Keratinocyte (primary cell): ENCODE data around the gene CDKAL1. TPM values are rescaled to one million over a fixed set of nuclear protein-coding genes. Genes with fewer than 3 reads are reported as not detected.

ENCODE experiments used
- DNase-seq: peaks from one replicate; pipeline ENCODE4 v3.0.0-alpha.2; 2011; ENCODE audit warnings: low read depth, missing footprints, low spot score
- FAIRE-seq: peaks from 2 replicates; lab custom pipeline; 2011; peaks lifted over from hg19 to GRCh38; lab: Jason Lieb, UNC
- H2AFZ ChIP-seq: 2 replicates; pipeline ENCODE4 v1.6.0; 2012; ENCODE audit warnings: low read length, control low read depth, inconsistent platforms; ENCODE audit not compliant: control insufficient read depth
- H3K27ac ChIP-seq: 2 replicates; pipeline ENCODE4 v1.5.1; 2011; ENCODE audit warnings: low read length; ENCODE audit not compliant: control insufficient read depth, insufficient read depth
- H3K27me3 ChIP-seq: 3 replicates; pipeline ENCODE4 v1.6.0; 2011; ENCODE audit warnings: low read length; ENCODE audit not compliant: control insufficient read depth, insufficient read depth; ENCODE audit errors: extremely low read depth
- H3K36me3 ChIP-seq, 2 experiments: 2 replicates in 1 of 2; 3 replicates in 1 of 2; pipeline ENCODE4 v1.5.1; 2011; ENCODE audit warnings: low read length in 2 of 2, mild to moderate bottlenecking in 1 of 2; ENCODE audit not compliant: control insufficient read depth in 2 of 2, insufficient read depth in 2 of 2; ENCODE audit errors: extremely low read depth in 1 of 2
- H3K4me1 ChIP-seq: 3 replicates; pipeline ENCODE4 v1.5.1; 2011; ENCODE audit warnings: low read length; ENCODE audit not compliant: control insufficient read depth, insufficient read depth; ENCODE audit errors: extremely low read depth
- H3K4me2 ChIP-seq: 3 replicates; pipeline ENCODE4 v1.6.0; 2011; ENCODE audit warnings: low read depth, low read length; ENCODE audit not compliant: control insufficient read depth, insufficient read depth; ENCODE audit errors: extremely low read depth
- H3K4me3 ChIP-seq, 3 experiments: fragments of 200-600 bp in 1 of 3; sonication (generic) in 1 of 3; 2 replicates in 2 of 3; 3 replicates in 1 of 3; pipeline ENCODE4 v1.5.1; 2011 to 2016; ENCODE audit warnings: low read length in 3 of 3, mild to moderate bottlenecking in 3 of 3, control low read depth in 2 of 3, inconsistent platforms in 1 of 3, low read depth in 1 of 3, mixed read lengths in 1 of 3, mixed run types in 1 of 3, moderate library complexity in 1 of 3; ENCODE audit not compliant: control insufficient read depth in 2 of 3, insufficient read depth in 2 of 3; ENCODE audit errors: extremely low read depth in 1 of 3
- H3K79me2 ChIP-seq: 2 replicates; pipeline ENCODE4 v1.6.0; 2012; ENCODE audit warnings: low read length; ENCODE audit not compliant: control insufficient read depth, insufficient read depth
- H3K9ac ChIP-seq: 3 replicates; pipeline ENCODE4 v1.6.0; 2011; ENCODE audit warnings: low read length; ENCODE audit not compliant: control insufficient read depth, insufficient read depth; ENCODE audit errors: extremely low read depth
- H3K9me1 ChIP-seq: 3 replicates; pipeline ENCODE4 v1.6.0; 2011; ENCODE audit warnings: low read length; ENCODE audit not compliant: control insufficient read depth, insufficient read depth; ENCODE audit errors: extremely low read depth
- H3K9me3 ChIP-seq: 2 replicates; pipeline ENCODE4 v1.5.1; 2012; ENCODE audit warnings: low read depth, low read length; ENCODE audit not compliant: control insufficient read depth
- H4K20me1 ChIP-seq: 3 replicates; pipeline ENCODE4 v1.6.0; 2011; ENCODE audit warnings: low read length; ENCODE audit not compliant: control insufficient read depth, insufficient read depth; ENCODE audit errors: extremely low read depth
- CTCF ChIP-seq, 3 experiments: IDR thresholded peaks in 1 of 3; conservative IDR thresholded peaks in 1 of 3; optimal IDR thresholded peaks in 1 of 3; 2 replicates in 2 of 3; 3 replicates in 1 of 3; pipeline versions ENCODE3 to v1.5.1; 2011; ENCODE audit warnings: low read length in 3 of 3, mild to moderate bottlenecking in 3 of 3, moderate library complexity in 2 of 3, control low read depth in 1 of 3, inconsistent platforms in 1 of 3; ENCODE audit not compliant: insufficient read depth in 2 of 3; ENCODE audit errors: extremely low read depth in 1 of 3
- EZH2 ChIP-seq: IDR thresholded peaks from one replicate; pipeline ENCODE4 v1.6.1; 2012; ENCODE audit warnings: inconsistent platforms, mild to moderate bottlenecking, low read length, moderate library complexity
- dilution Hi-C: fragments of 300-500 bp; cut with MboI; formaldehyde crosslinking; loops from one replicate; pipeline ENCODE4 v1.7.0; 2020; ENCODE audit warnings: low sequenced_read_pairs; ENCODE audit not compliant: extremely low pct_ligation_motif_present
- polyA plus RNA-seq, 5 experiments: library from polyadenylated mRNA; depleted of rRNA in 3 of 5; stranded (reverse) in 3 of 5; stranded (forward) in 1 of 5; unstranded in 1 of 5; fragments of >200 nt; gene quantifications; 1 replicate in 1 of 5; 2 replicates in 3 of 5; 3 replicates in 1 of 5; pipeline versions ENCODE4 v1.2.1 to v1.2.3, GENCODE V29; 2011 to 2012; ENCODE audit warnings: missing spikeins in 2 of 5, low read depth in 1 of 5, low replicate concordance in 1 of 5

The CDKAL1 gene
- polyA plus RNA-seq, 1 donor (not counting 4 experiments of a cell fraction or from before 2014, with no cell fraction given), result 5.6 TPM

GRCh38 chr6:20564777-20565176 lies 30.5 kb downstream of the CDKAL1 start:
- Histone ChIP-seq H2AFZ (no peak overlapping the region), H4K20me1 (no peaks in the 10 kb centered on the region), H3K36me3 (no peaks in the 10 kb centered on the region), H3K4me3 (no peak overlapping the region), H3K9me1 (no peaks in the 10 kb centered on the region), H3K4me2 (no peak overlapping the region), H3K9ac (no peak overlapping the region), H3K9me3 (no peaks in the 10 kb centered on the region), H3K27ac (no peak overlapping the region), H3K4me1 (peaks cover 9% of the 10 kb centered on the region), H3K79me2 (no peaks in the 10 kb centered on the region), H3K27me3 (no peaks in the 10 kb centered on the region)
- no peak for TF ChIP-seq EZH2
- TF ChIP-seq CTCF (optimal IDR thresholded peaks at IDR 0.05 in 1 of 3, IDR thresholded peaks at IDR 0.05 in 1 of 3, conservative IDR thresholded peaks at IDR 0.05 in 1 of 3; ENCODE audit: extremely low read depth in 1 of 3, insufficient read depth in 2 of 3, low read length in 3 of 3), result no peak
- dilution Hi-C loops, result no loop called here
- DNase-seq (no peak), FAIRE-seq (no peak)

- Histone ChIP-seq H3K36me3 (no peaks in the 10 kb centered on the region), H3K4me2 (no peak overlapping the region), H3K9me1 (no peaks in the 10 kb centered on the region), H3K4me3 (no peak overlapping the region), H3K4me1 (peaks cover 9% of the 10 kb centered on the region), H3K27ac (no peak overlapping the region), H3K27me3 (no peaks in the 10 kb centered on the region), H3K9ac (no peak overlapping the region), H3K9me3 (no peaks in the 10 kb centered on the region), H2AFZ (no peak overlapping the region), H4K20me1 (no peaks in the 10 kb centered on the region), H3K79me2 (no peaks in the 10 kb centered on the region)
- dilution Hi-C loops, result no loop called here
- FAIRE-seq, result no peak
- TF ChIP-seq EZH2, result no peak
- no peak for TF ChIP-seq CTCF (optimal IDR thresholded peaks at IDR 0.05 in 1 of 3, IDR thresholded peaks at IDR 0.05 in 1 of 3, conservative IDR thresholded peaks at IDR 0.05 in 1 of 3; ENCODE audit: extremely low read depth in 1 of 3, insufficient read depth in 2 of 3, low read length in 3 of 3)
- DNase-seq, result no peak
Measured at GRCh38 chr6:20565342-20565741, 31.1 kb downstream of the CDKAL1 start.
